GM19240 (cell line): ENCODE data around the gene CHRNE.
"Not testable (repeated sequence)": the region's sequence is repeated elsewhere in the genome, so short reads cannot be mapped to it uniquely, and the experiment has no call there.

Experiments
- DNase-seq: peaks from one replicate; pipeline ENCODE4 v3.0.0; 2011; ENCODE audit warnings: low spot score; ENCODE audit not compliant: insufficient read length

CHRNE gene

GRCh38 chr17:4939796-4940554, 37.1 kb upstream of the CHRNE start, which contains the start of the genes RNF167 and SLC25A11:
TSS of gene RNF167 (plus strand) at chr17:4940268. CDS start at chr17:4940910, 642 bp downstream.
TSS of gene SLC25A11 (minus strand) at chr17:4940046. CDS start at chr17:4939910, 136 bp downstream.
- peak; percentile 86 for DNase-seq

- no peak for DNase-seq
These were observed 36.6 kb upstream of the CHRNE start for GRCh38 chr17:4939546-4939795.

- no peak for DNase-seq
These were observed 36.0 kb upstream of the CHRNE start for GRCh38 chr17:4938688-4939545.

GRCh38 chr17:4938069-4938491, 35.2 kb upstream of the CHRNE start:
- DNase-seq: no peak

GRCh38 chr17:4937553-4937952, 34.7 kb upstream of the CHRNE start:
- DNase-seq: no peak

GRCh38 chr17:4936436-4936835, 33.5 kb upstream of the CHRNE start:
- DNase-seq: no peak

- DNase-seq: no peak
These were observed 32.8 kb upstream of the CHRNE start for GRCh38 chr17:4935650-4936049.

- DNase-seq: no peak
These were observed 31.5 kb upstream of the CHRNE start for GRCh38 chr17:4934173-4934979.

GRCh38 chr17:4933646-4934045, 30.7 kb upstream of the CHRNE start:
- no peak for DNase-seq

- DNase-seq: no peak
These were observed 29.9 kb upstream of the CHRNE start for GRCh38 chr17:4932756-4933155.

GRCh38 chr17:4931963-4932362, 29.1 kb upstream of the CHRNE start, which contains the start of gene GP1BA:
TSS of gene GP1BA (plus strand) at chr17:4932277. CDS start at chr17:4932605, 328 bp downstream.
- DNase-seq: no peak

GRCh38 chr17:4928881-4929280, 26.0 kb upstream of the CHRNE start:
- DNase-seq: no peak

GRCh38 chr17:4926577-4927335, 23.9 kb upstream of the CHRNE start:
- not testable (repeated sequence) for DNase-seq

- no peak for DNase-seq
These were observed 18.4 kb upstream of the CHRNE start for GRCh38 chr17:4921320-4921719.

GRCh38 chr17:4920351-4921048, 17.6 kb upstream of the CHRNE start:
- no peak for DNase-seq

GRCh38 chr17:4919511-4920047, 16.7 kb upstream of the CHRNE start:
- no peak for DNase-seq

GRCh38 chr17:4914551-4914950, 11.7 kb upstream of the CHRNE start:
- not testable (repeated sequence) for DNase-seq

- DNase-seq: no peak
These were observed 11.1 kb upstream of the CHRNE start for GRCh38 chr17:4913994-4914393.

GRCh38 chr17:4908711-4909496, 6.0 kb upstream of the CHRNE start:
- DNase-seq: no peak
